CD4-positive, alpha-beta memory T cell (primary cell): ENCODE measurements around the gene SGIP1. TPM values are rescaled to one million over a fixed set of nuclear protein-coding genes. Genes with fewer than 3 reads are reported as not detected.

Source experiments
- CTCF ChIA-PET: fragments of 350-600 bp; sonication (Branson Sonifier 250); formaldehyde crosslinking; loops from one replicate; lab custom pipeline; 2021; ENCODE audit warnings: inconsistent platforms; ENCODE audit not compliant: partially characterized antibody; lab: Charles Lee
- POLR2A ChIA-PET: fragments of 350-600 bp; sonication (Branson Sonifier 250); formaldehyde crosslinking; loops from one replicate; lab custom pipeline; 2021; ENCODE audit not compliant: partially characterized antibody; lab: Charles Lee
- DNase-seq, 5 donors: peaks; one replicate each; pipeline versions ENCODE4 v3.0.0 to v3.0.0-alpha.2; 2020 to 2022; ENCODE audit warnings: mixed read lengths in 1 of 5
- H3K27ac ChIP-seq: one replicate; pipeline ENCODE4 v1.7.0; 2013; ENCODE audit warnings: low read depth, low read length
- H3K27me3 ChIP-seq: 2 replicates; pipeline ENCODE4 v1.7.0; 2013; ENCODE audit warnings: mild to moderate bottlenecking, low read length, moderate library complexity; ENCODE audit not compliant: insufficient read depth
- H3K36me3 ChIP-seq: 2 replicates; pipeline ENCODE4 v1.7.0; 2013; ENCODE audit warnings: mild to moderate bottlenecking, low read length, moderate library complexity; ENCODE audit not compliant: insufficient read depth
- H3K4me1 ChIP-seq: 2 replicates; pipeline ENCODE4 v1.7.0; 2013; ENCODE audit warnings: mild to moderate bottlenecking, low read length, moderate library complexity; ENCODE audit not compliant: insufficient read depth
- H3K4me3 ChIP-seq, 2 donors: one replicate each; pipeline ENCODE4 v1.7.0; 2013; ENCODE audit warnings: low read length in 2 of 2, mild to moderate bottlenecking in 1 of 2
- H3K9me3 ChIP-seq, 2 donors: one replicate each; pipeline ENCODE4 v1.7.0; 2013; ENCODE audit warnings: low read length in 2 of 2, control low read depth in 1 of 2; ENCODE audit not compliant: control insufficient read depth in 1 of 2
- H3K27ac Mint-ChIP-seq, 7 donors: one replicate each; pipeline ENCODE4 v1.8.0; 2020 to 2021; ENCODE audit warnings: mixed read lengths in 7 of 7, mild to moderate bottlenecking in 6 of 7, inconsistent platforms in 3 of 7, moderate library complexity in 3 of 7
- H3K27me3 Mint-ChIP-seq, 2 donors: one replicate each; pipeline ENCODE4 v1.8.0; 2020 to 2021; ENCODE audit warnings: mixed read lengths in 2 of 2
- H3K36me3 Mint-ChIP-seq, 2 donors: one replicate each; pipeline ENCODE4 v1.8.0; 2020 to 2021; ENCODE audit warnings: mixed read lengths in 2 of 2, inconsistent platforms in 1 of 2, mild to moderate bottlenecking in 1 of 2
- H3K4me1 Mint-ChIP-seq, 4 donors: one replicate each; pipeline ENCODE4 v1.8.0; 2020 to 2021; ENCODE audit warnings: mixed read lengths in 4 of 4, mild to moderate bottlenecking in 1 of 4
- H3K4me3 Mint-ChIP-seq, 8 donors: one replicate each; pipeline ENCODE4 v1.8.0; 2020 to 2021; ENCODE audit warnings: mixed read lengths in 8 of 8, mild to moderate bottlenecking in 7 of 8, moderate library complexity in 6 of 8, inconsistent platforms in 3 of 8
- H3K9me3 Mint-ChIP-seq, 8 donors: one replicate each; pipeline ENCODE4 v1.8.0; 2020 to 2021; ENCODE audit warnings: mixed read lengths in 8 of 8, mild to moderate bottlenecking in 5 of 8, inconsistent platforms in 3 of 8, moderate library complexity in 1 of 8
- intact Hi-C: fragments of 100-400 bp; cut with micrococcal nuclease; formaldehyde crosslinking; loops from one replicate; pipeline ENCODE4 v1.15.1; 2023
- polyA plus RNA-seq, 2 donors: library from polyadenylated mRNA; unstranded; fragments of 300-500 nt; fragmentation: Illumina TruSeq; gene quantifications; one replicate each; pipeline ENCODE4 v1.2.3, GENCODE V29; 2021
- total RNA-seq, 2 experiments: library from RNA; stranded (reverse); gene quantifications; one replicate each; pipeline ENCODE4 v1.2.3, GENCODE V29; 2021

Gene SGIP1
- total and polyA plus RNA-seq, 4 experiments from 2014 or later: not detected

DNA sequence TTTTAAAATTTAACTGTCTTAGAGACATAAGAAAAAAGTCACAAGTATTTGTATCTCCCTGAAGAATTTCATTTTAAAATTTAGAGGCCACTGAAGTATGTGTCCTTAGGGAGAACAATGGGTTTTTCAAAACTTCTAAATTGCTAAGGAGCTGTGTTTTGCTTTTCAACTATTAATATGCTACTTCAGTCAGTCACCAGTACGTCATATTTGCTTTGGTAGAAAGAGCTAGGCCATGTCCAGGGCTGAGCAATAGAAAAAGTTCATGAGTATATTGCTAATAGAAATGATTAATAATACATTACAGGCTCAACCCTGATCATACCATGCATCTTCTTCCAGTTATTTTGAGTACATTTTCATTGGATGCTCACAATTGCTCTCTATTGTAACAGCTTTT is 1.7 kb upstream of the SGIP1 start:
- intact Hi-C loops: no loop called here
- no peaks in the 10 kb centered on the region for H3K27me3 ChIP-seq
- Mint-ChIP-seq H3K36me3 (no peaks in the 10 kb centered on the region), H3K4me1 (peaks cover 5 to 16% (median 13%) of the 10 kb centered on the region in 4 donors), H3K4me3 (peak overlapping the region in 4 of 8 donors; percentile 7 to 88 (median 45)), H3K27ac (no peak overlapping the region), H3K27me3 (peaks cover 38 to 40% of the 10 kb centered on the region in 2 donors), H3K9me3 (peaks cover 0 to 3% (median 0%) of the 10 kb centered on the region in 8 donors)
- H3K27ac ChIP-seq: no peak overlapping the region
- DNase-seq: no peak
- CTCF ChIA-PET: no interaction called here
- no peaks in the 10 kb centered on the region for H3K36me3 ChIP-seq
- no peaks in the 10 kb centered on the region for H3K9me3 ChIP-seq
- H3K4me3 ChIP-seq: no peak overlapping the region
- H3K4me1 ChIP-seq: peaks cover 7% of the 10 kb centered on the region
- POLR2A ChIA-PET: no interaction called here

- Histone ChIP-seq H3K27ac (no peak overlapping the region), H3K9me3 (no peaks in the 10 kb centered on the region), H3K27me3 (no peaks in the 10 kb centered on the region), H3K4me3 (peak overlapping the region in 1 of 2 donors; percentile 17), H3K36me3 (no peaks in the 10 kb centered on the region), H3K4me1 (peaks cover 7% of the 10 kb centered on the region)
- H3K27me3 Mint-ChIP-seq: peaks cover 38 to 40% of the 10 kb centered on the region in 2 donors
- H3K4me3 Mint-ChIP-seq: peak overlapping the region; percentile 55 to 93 (median 84)
- H3K9me3 Mint-ChIP-seq: peaks cover 0 to 3% (median 0%) of the 10 kb centered on the region in 8 donors
- H3K4me1 Mint-ChIP-seq: peaks cover 5 to 16% (median 13%) of the 10 kb centered on the region in 4 donors
- no peaks in the 10 kb centered on the region for H3K36me3 Mint-ChIP-seq
- DNase-seq: peak in 1 of 5 donors; percentile 2
- no peak overlapping the region for H3K27ac Mint-ChIP-seq
- CTCF ChIA-PET: no interaction called here
- POLR2A ChIA-PET: no interaction called here
- intact Hi-C loops: no loop called here
Measured at GRCh38 chr1:66532798-66533783, 862 bp upstream of the SGIP1 start.

GRCh38 chr1:66535061-66535460 is 1.1 kb downstream of the SGIP1 start:
- Histone ChIP-seq H3K36me3 (no peaks in the 10 kb centered on the region), H3K4me3 (no peak overlapping the region), H3K27me3 (no peaks in the 10 kb centered on the region), H3K4me1 (peaks cover 7% of the 10 kb centered on the region), H3K9me3 (no peaks in the 10 kb centered on the region), H3K27ac (no peak overlapping the region)
- ChIA-PET CTCF (no interaction called here), POLR2A (no interaction called here)
- peaks cover 29 to 33% of the 10 kb centered on the region in 2 donors for H3K27me3 Mint-ChIP-seq
- H3K4me1 Mint-ChIP-seq: peaks cover 5 to 16% (median 13%) of the 10 kb centered on the region in 4 donors
- intact Hi-C loops: no loop called here
- no peak overlapping the region for H3K27ac Mint-ChIP-seq
- no peak for DNase-seq
- H3K4me3 Mint-ChIP-seq: no peak overlapping the region
- no peaks in the 10 kb centered on the region for H3K36me3 Mint-ChIP-seq
- no peaks in the 10 kb centered on the region for H3K9me3 Mint-ChIP-seq

DNA sequence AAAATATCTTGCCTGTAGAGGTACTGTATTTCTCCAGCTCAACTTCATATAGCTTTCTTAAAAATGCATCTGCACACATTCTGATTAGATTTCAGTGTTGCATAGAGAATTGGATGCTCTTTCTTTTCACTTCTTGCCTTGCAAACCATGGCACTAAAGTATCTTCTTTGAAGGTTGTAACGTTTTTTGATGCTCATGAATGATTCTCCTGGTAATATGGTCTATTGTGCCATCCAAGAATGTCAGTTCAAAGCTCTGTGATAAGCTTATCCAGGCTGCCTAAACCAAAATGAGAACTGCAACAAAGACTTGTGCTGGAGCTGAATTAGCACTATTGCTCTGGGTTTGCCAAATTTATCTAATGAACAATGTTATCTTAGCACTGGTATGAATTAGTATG is 1.9 kb downstream of the SGIP1 start:
- Mint-ChIP-seq H3K27ac (no peak overlapping the region), H3K4me3 (no peak overlapping the region), H3K36me3 (no peaks in the 10 kb centered on the region), H3K9me3 (no peaks in the 10 kb centered on the region), H3K27me3 (peaks cover 28 to 30% of the 10 kb centered on the region in 2 donors), H3K4me1 (peaks cover 5 to 16% (median 13%) of the 10 kb centered on the region in 4 donors)
- Histone ChIP-seq H3K9me3 (no peaks in the 10 kb centered on the region), H3K27me3 (no peaks in the 10 kb centered on the region), H3K4me1 (peaks cover 7% of the 10 kb centered on the region), H3K4me3 (no peak overlapping the region), H3K27ac (no peak overlapping the region), H3K36me3 (no peaks in the 10 kb centered on the region)
- ChIA-PET POLR2A (no interaction called here), CTCF (no interaction called here)
- no peak for DNase-seq
- intact Hi-C loops: no loop called here

- intact Hi-C loops: no loop called here
- CTCF ChIA-PET: no interaction called here
Measured at GRCh38 chr1:66537718-66538117, 3.8 kb downstream of the SGIP1 start.

GRCh38 chr1:66539491-66539890 is 5.5 kb downstream of the SGIP1 start:
- no peaks in the 10 kb centered on the region for H3K9me3 Mint-ChIP-seq
- Histone ChIP-seq H3K36me3 (no peaks in the 10 kb centered on the region), H3K4me3 (no peak overlapping the region), H3K9me3 (no peaks in the 10 kb centered on the region), H3K4me1 (no peaks in the 10 kb centered on the region), H3K27me3 (no peaks in the 10 kb centered on the region), H3K27ac (no peak overlapping the region)
- intact Hi-C loops: no loop called here
- peaks cover 10 to 13% of the 10 kb centered on the region in 2 donors for H3K27me3 Mint-ChIP-seq
- H3K4me1 Mint-ChIP-seq: no peaks in the 10 kb centered on the region
- no peak overlapping the region for H3K4me3 Mint-ChIP-seq
- no peak for DNase-seq
- no peak overlapping the region for H3K27ac Mint-ChIP-seq
- H3K36me3 Mint-ChIP-seq: no peaks in the 10 kb centered on the region
- CTCF ChIA-PET: no interaction called here
- POLR2A ChIA-PET: no interaction called here

More at GRCh38 chr1:66537718-66538117, 3.8 kb downstream of the SGIP1 start:
- no peak overlapping the region for H3K27ac ChIP-seq
- no peaks in the 10 kb centered on the region for H3K36me3 ChIP-seq
- H3K4me3 ChIP-seq: no peak overlapping the region
- Mint-ChIP-seq H3K4me1 (peaks cover 5 to 11% (median 11%) of the 10 kb centered on the region in 4 donors), H3K36me3 (no peaks in the 10 kb centered on the region), H3K27me3 (peaks cover 20 to 23% of the 10 kb centered on the region in 2 donors), H3K4me3 (no peak overlapping the region), H3K27ac (no peak overlapping the region), H3K9me3 (no peaks in the 10 kb centered on the region)
- no peaks in the 10 kb centered on the region for H3K9me3 ChIP-seq
- no peak for DNase-seq
- H3K4me1 ChIP-seq: peaks cover 7% of the 10 kb centered on the region
- H3K27me3 ChIP-seq: no peaks in the 10 kb centered on the region
- POLR2A ChIA-PET: no interaction called here

GRCh38 chr1:66540434-66541032 is 6.6 kb downstream of the SGIP1 start:
- H3K9me3 Mint-ChIP-seq: no peaks in the 10 kb centered on the region
- no peaks in the 10 kb centered on the region for H3K4me1 Mint-ChIP-seq
- H3K36me3 ChIP-seq: no peaks in the 10 kb centered on the region
- H3K36me3 Mint-ChIP-seq: no peaks in the 10 kb centered on the region
- H3K27me3 ChIP-seq: no peaks in the 10 kb centered on the region
- H3K4me3 Mint-ChIP-seq: no peak overlapping the region
- peaks cover 6 to 11% of the 10 kb centered on the region in 2 donors for H3K27me3 Mint-ChIP-seq
- H3K9me3 ChIP-seq: no peaks in the 10 kb centered on the region
- ChIA-PET CTCF (no interaction called here), POLR2A (no interaction called here)
- H3K27ac ChIP-seq: no peak overlapping the region
- intact Hi-C loops: no loop called here
- DNase-seq: no peak
- H3K4me3 ChIP-seq: no peak overlapping the region
- no peak overlapping the region for H3K27ac Mint-ChIP-seq
- H3K4me1 ChIP-seq: no peaks in the 10 kb centered on the region
